AG04449 (cell line): ENCODE data around the gene FANCM.

ENCODE experiments used
- CTCF ChIA-PET: fragments of 350-600 bp; formaldehyde crosslinking; extraction: SDS; loops from one replicate; lab custom pipeline; 2021; ENCODE audit warnings: antibody characterized with exemption; lab: Yijun Ruan, JAX
- POLR2A ChIA-PET: fragments of 400-600, 350-600 bp; formaldehyde crosslinking; extraction: SDS; loops from one replicate; lab custom pipeline; 2020; ENCODE audit warnings: antibody characterized with exemption, inconsistent platforms; lab: Yijun Ruan, JAX
- DNase-seq: peaks from one replicate; pipeline ENCODE4 v3.0.0-alpha.2; 2010; ENCODE audit warnings: low read depth, low spot score
- H3K4me3 ChIP-seq: 2 replicates; pipeline ENCODE4 v1.5.1; 2011; ENCODE audit warnings: low read depth, mild to moderate bottlenecking, control low read depth, low read length
- CTCF ChIP-seq: IDR thresholded peaks from one replicate; pipeline ENCODE4 v1.5.1; 2011; ENCODE audit warnings: mild to moderate bottlenecking, moderate library complexity, low read length, control low read depth, inconsistent platforms; ENCODE audit not compliant: insufficient read depth; ENCODE audit errors: missing control alignments

The FANCM gene

GRCh38 chr14:45120096-45120495 is 15.6 kb upstream of the FANCM start:
- CTCF ChIA-PET: no interaction called here
- no peak overlapping the region for H3K4me3 ChIP-seq
- TF ChIP-seq CTCF: no peak
- DNase-seq: no peak
- POLR2A ChIA-PET: no interaction called here

GRCh38 chr14:45123271-45123670 is 12.5 kb upstream of the FANCM start:
- POLR2A ChIA-PET: no interaction called here
- CTCF ChIA-PET: no interaction called here
- no peak for DNase-seq
- no peak for TF ChIP-seq CTCF
- no peak overlapping the region for H3K4me3 ChIP-seq

- no peak overlapping the region for H3K4me3 ChIP-seq
- no peak for DNase-seq
- ChIA-PET POLR2A (interaction anchor here (1.0 kb wide), 1 partner anchor 13 kb away, joined by 4 read pairs; no protein-coding TSS in a partner anchor), CTCF (interaction anchor here (1.5 kb wide), 1 partner anchor 142 kb away, joined by 3 read pairs; no protein-coding TSS in a partner anchor)
- TF ChIP-seq CTCF: no peak
Observed at GRCh38 chr14:45125754-45126153, 10.0 kb upstream of the FANCM start.

- DNase-seq: no peak
- CTCF ChIA-PET: interaction anchor here (1.7 to 3.2 kb wide), 2 partner anchors 139 to 216 kb away, joined by 5 to 16 read pairs; no protein-coding TSS in a partner anchor
- no peak for TF ChIP-seq CTCF
Observed at GRCh38 chr14:45128963-45129629, 6.6 kb upstream of the FANCM start.

GRCh38 chr14:45133683-45134050 is 2.1 kb upstream of the FANCM start:
- ChIA-PET CTCF (interaction anchor here (0.8 to 2.1 kb wide), 4 partner anchors 14 to 220 kb away, joined by 3 to 11 read pairs (median 4); no protein-coding TSS in a partner anchor), POLR2A (interaction anchor here (0.6 kb wide), 1 partner anchor 169 kb away, joined by 3 read pairs; no protein-coding TSS in a partner anchor)
- no peak for TF ChIP-seq CTCF
- no peak for DNase-seq
- peak overlapping the region; percentile 85 for H3K4me3 ChIP-seq

More at GRCh38 chr14:45128963-45129629, 6.6 kb upstream of the FANCM start:
- H3K4me3 ChIP-seq: no peak overlapping the region
- POLR2A ChIA-PET: interaction anchor here (0.6 to 1.0 kb wide), 2 partner anchors 12 to 13 kb away, joined by 3 to 4 read pairs; no protein-coding TSS in a partner anchor
